HK-2 (cell line): ENCODE data around the gene AKAP13.

Experiments used
- DNase-seq: peaks from one replicate; pipeline ENCODE4 v3.0.0-alpha.2; 2018; ENCODE audit not compliant: unreplicated experiment

Gene AKAP13

DNA sequence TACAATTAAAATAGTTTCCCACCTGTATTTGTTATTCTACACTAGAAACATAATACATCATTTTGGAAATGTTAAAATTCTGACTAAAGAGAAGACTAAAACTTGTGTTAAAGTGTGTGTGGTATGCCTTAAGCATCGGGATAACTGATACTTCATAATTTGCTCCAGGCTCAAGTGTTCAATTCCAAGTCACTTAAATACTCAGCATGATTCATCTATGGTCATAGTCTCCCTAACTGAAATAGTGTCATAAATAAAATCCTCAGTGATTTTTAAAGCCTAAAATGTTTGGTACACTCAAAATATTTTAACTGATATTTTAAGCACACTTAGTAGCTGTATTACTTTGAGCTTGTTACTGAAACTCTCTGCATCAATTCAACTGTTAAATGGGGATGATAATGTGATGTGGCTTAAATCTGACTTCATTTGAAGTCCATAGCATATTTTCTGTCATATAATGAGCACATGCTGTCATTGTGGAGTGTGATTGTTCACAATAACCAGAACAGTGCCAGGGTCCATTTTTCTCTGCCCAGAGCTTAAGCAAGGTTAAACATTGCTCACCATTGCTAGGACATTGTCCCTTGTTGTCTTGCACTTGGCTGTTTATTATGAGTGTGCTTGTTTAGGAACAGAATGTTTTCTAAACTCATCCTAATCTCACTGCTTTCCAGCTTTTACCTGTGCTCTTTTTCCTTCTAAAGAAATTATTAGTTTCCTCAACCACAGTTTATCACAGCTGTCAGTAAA, 292.1 kb downstream of the AKAP13 start:
- DNase-seq = no peak

DNA sequence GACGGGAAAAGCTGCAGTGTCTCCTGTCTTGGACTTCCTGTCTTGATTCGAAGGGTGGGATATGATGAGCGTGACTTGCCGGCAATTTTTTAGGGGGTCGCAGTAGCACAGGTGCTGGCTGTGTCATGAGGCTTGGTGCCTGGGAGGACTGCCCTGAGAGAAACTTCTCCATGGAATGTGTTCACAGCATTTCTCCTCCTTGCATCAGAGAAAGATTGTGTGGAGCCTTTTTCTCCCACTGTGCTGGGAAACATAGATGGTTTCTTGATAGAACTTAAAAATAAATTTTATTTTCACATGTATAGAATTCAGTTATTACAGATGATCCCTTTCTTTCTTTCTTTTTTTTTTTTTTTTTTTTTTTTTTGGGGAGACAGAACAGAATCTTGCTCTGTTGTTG, 292.9 kb downstream of the AKAP13 start:
- DNase-seq = no peak

DNA sequence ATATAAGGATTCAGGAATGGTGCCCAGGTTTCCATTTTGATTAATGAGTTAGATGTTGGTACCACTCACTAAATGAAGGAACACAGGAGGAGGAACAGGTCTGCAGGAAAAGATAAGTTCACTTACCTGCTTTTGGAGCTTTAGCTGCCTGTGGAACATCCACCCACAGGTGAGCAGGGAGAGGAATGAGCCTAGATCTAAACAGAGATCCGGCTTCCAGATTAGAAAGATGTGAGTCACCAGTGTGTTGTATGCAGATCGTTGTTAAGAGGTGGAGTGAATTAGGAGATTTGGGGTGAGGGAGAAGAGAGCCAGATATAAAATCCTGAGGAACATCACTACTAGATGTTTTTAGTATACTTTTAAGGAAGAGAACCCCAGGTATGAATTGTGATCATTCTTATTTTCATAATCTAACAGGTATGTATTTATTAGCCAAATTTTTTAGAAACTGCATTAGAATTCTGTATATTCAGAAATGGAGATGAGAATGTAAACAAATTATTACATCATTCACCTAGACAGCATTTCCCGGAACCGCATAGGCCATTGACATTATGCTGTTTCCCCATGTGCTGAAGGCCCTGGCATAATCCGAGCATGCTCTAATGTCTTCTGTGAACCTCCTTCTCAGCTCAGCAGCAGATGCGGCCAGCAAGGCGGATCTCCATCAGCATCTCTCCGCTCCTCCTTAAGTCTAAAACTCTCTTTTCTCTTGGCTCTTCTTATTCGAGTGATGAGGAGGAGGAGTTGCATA, 296.1 kb downstream of the AKAP13 start:
- DNase-seq = no peak

- no peak for DNase-seq
These were observed 298.8 kb downstream of the AKAP13 start for GRCh38 chr15:85679231-85679630.

DNA sequence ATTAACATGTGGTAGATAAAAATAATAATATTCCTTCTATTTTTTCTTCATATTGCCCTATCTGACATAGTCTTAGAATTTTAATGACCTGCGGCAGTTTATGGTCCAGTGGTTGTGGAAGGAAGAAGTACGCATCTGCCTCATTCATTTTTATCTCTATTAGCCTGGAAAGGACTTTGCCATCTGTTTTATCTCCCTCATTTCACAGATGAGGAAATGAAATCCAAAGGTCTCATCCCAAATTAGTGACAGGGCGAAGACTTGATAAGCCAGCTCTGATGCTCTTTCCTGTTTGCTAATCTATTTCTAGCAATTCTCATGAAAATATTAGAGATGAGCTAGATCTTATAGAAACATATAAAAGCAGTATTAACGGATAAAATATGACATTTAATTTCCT, 301.0 kb downstream of the AKAP13 start:
- DNase-seq = no peak

DNA sequence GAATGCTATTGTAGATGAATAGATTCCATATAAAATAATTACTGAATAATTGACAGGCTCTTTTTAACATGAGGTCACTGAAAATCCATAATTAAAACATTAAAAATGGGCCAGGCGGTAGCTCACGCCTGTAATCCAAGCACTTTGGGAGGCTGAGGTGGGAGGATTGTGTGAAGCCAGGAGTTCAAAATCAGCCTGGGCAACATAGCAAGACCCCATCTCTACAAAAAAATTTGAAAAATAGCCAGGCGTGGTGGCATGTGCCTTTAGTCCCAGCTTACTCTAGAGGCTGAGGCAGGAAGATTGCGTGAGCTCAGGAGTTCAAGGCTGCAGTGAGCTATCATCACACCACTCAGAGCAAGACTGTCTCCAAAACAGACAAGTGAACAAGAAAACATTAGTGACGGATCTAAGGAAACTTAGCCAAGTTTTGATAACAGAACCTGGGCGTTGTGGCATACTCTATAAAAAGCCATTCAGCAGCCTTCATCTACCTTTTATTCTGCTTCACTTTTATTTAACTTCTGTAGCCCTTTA, 303.8 kb downstream of the AKAP13 start:
- no peak for DNase-seq

DNA sequence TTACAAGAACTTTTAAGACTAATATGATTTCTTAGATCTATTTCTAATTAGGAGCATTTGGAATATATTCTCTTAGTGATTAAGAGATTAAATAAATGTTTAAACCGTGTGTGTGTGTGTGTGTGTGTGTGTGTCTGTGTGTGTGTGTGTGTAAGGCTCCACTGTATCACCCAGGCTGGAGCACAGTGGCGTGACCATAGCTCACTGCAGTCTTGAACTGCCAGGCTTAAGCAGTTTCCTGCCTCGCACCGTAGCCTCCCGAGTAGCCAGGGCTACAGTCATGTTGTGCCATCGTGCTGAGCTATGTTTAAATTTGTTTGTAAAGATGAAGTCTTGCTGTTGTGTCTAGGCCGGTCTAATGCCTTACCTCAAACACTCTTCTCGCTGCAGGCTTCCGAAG, 305.0 kb downstream of the AKAP13 start:
- DNase-seq = no peak

DNA sequence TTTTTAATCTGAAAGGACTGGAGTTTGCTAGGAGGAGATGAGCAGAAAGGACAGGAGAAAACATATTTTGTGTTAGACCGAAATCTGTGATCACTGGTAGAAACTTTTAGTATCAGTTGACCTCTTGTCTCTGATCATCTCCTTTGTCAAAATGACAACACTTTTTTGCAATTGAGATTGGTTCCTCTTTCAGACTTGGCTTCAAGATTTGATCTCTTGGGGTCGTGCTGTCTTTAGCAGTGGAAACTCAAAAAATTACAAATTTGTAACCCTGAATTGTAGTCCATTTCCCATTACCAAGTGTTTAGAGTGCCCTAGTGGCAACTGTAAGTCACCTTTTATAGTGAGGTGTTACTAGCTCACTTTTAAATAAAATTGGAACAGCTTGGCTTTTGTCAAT, 306.9 kb downstream of the AKAP13 start:
- DNase-seq = no peak

GRCh38 chr15:85688711-85689110, 308.3 kb downstream of the AKAP13 start:
- DNase-seq = no peak

DNA sequence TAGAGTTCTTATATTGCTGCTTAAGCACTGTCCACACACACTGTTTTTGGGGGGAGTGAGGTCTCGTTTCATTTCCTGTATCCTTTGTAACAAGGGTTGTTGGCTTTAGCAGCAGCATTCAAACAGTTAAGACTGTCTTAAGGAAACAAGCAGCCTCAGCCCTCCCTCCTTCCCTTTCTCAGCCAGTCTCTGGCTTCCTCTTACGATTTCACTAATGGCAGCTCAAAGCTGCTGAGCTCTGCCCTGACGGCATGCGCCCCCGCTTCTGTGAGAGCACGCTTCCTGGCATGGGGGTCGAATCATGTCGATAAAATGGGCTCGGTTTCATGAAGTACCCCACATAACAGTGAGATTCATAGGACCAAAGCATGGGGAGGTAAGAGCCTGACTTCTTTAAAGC, 309.3 kb downstream of the AKAP13 start:
- no peak for DNase-seq

GRCh38 chr15:85690561-85691231, 310.3 kb downstream of the AKAP13 start:
- DNase-seq = no peak

- no peak for DNase-seq
These were observed 311.2 kb downstream of the AKAP13 start for GRCh38 chr15:85691350-85692240.

GRCh38 chr15:85692321-85692720, 311.9 kb downstream of the AKAP13 start:
- DNase-seq = no peak

GRCh38 chr15:85692873-85693272, 312.5 kb downstream of the AKAP13 start:
- no peak for DNase-seq

- no peak for DNase-seq
These were observed 312.9 kb downstream of the AKAP13 start for GRCh38 chr15:85693277-85693676.

GRCh38 chr15:85694091-85694490, 313.7 kb downstream of the AKAP13 start:
- DNase-seq = no peak

GRCh38 chr15:85700767-85701166, 320.4 kb downstream of the AKAP13 start:
- DNase-seq = no peak

- DNase-seq = no peak
These were observed 322.1 kb downstream of the AKAP13 start for GRCh38 chr15:85702321-85703101.

- DNase-seq = no peak
These were observed 323.7 kb downstream of the AKAP13 start for GRCh38 chr15:85704066-85704465.

DNA sequence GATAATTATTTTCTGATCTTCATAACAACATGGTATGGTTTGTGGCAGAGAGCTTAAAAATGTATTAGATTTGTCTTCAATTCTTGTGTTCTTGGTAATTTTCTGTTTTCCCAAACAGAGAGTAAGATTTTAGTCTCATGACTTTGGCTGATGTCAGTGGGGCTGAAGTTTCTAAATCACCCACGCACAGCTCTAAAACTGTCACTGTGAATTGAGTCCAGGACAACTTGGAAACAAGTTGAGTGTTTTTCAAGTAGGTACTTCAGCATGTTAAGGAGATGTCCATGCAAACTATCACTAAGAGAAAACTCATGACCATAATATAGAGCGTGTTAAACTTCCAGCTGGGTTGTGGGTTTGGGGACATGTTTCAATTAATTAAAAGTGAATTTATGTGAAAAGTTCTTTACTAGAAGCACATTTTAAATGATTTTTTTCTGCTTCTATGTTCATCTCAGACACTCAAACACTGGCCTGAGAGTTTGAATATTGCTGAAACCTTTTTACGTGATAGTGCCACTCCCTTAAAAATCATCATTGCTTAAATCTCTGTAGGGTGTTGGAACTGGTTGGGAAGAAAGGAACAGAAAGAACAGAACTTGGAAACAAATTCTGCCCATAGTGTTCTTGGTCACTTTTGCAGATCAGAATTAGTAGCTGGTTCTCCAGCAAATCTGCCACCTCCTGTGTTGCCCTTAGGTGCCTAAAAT, 324.5 kb downstream of the AKAP13 start:
- no peak for DNase-seq
